ENCODE results near the gene SERPINA3. TPM values are rescaled to one million over a fixed set of nuclear protein-coding genes. Genes with fewer than 3 reads are reported as not detected.

The SERPINA3 gene
- total and polyA plus RNA-seq, 7 donors: 2.3 to 233 (median 94.5) TPM

GRCh38 chr14:94569381-94570001, 42.7 kb upstream of the SERPINA3 start:
- Histone ChIP-seq H3K4me1 (no peaks in the 10 kb centered on the region), H3K36me3 (no peaks in the 10 kb centered on the region), H3K9me3 (no peaks in the 10 kb centered on the region), H3K27me3 (no peaks in the 10 kb centered on the region), H3K4me3 (no peak overlapping the region), H3K27ac (no peak overlapping the region)
- DNase-seq: no peak
- intact Hi-C loops (cut with DNase I): no loop called here
- whole genome bisulfite sequencing, 2 donors: 88 to 89% methylated on average over 20 of the region's 20 CpGs
- TF ChIP-seq EP300 (IDR thresholded peaks at IDR 0.05) (no peak), CTCF (IDR thresholded peaks at IDR 0.05) (no peak), POLR2A (IDR thresholded peaks at IDR 0.05) (no peak), POLR2AphosphoS5 (IDR thresholded peaks at IDR 0.05) (no peak)

GRCh38 chr14:94570002-94570400, 42.2 kb upstream of the SERPINA3 start:
- Histone ChIP-seq H3K9me3 (no peaks in the 10 kb centered on the region), H3K27ac (no peak overlapping the region), H3K4me1 (no peaks in the 10 kb centered on the region), H3K36me3 (no peaks in the 10 kb centered on the region), H3K4me3 (no peak overlapping the region), H3K27me3 (no peaks in the 10 kb centered on the region)
- intact Hi-C loops (cut with DNase I): no loop called here
- 86 to 89% methylated on average over 6 of the region's 6 CpGs for WGBS, 2 donors
- DNase-seq: no peak
- TF ChIP-seq CTCF (IDR thresholded peaks at IDR 0.05): no peak

GRCh38 chr14:94570440-94570839, 41.8 kb upstream of the SERPINA3 start:
- no peak for DNase-seq
- TF ChIP-seq EP300 (IDR thresholded peaks at IDR 0.05): no peak
- TF ChIP-seq CTCF (IDR thresholded peaks at IDR 0.05): no peak
- no peak for TF ChIP-seq POLR2AphosphoS5 (IDR thresholded peaks at IDR 0.05)
- no peak for TF ChIP-seq POLR2A (IDR thresholded peaks at IDR 0.05)

GRCh38 chr14:94571395-94571794, 40.8 kb upstream of the SERPINA3 start:
- WGBS, 2 donors: 64 to 68% methylated on average over 7 of the region's 7 CpGs
- H3K27ac ChIP-seq: peak overlapping the region; percentile 26 to 45 (median 36)
- no peak for DNase-seq

More at GRCh38 chr14:94570440-94570839, 41.8 kb upstream of the SERPINA3 start:
- Histone ChIP-seq H3K27ac (no peak overlapping the region), H3K36me3 (no peaks in the 10 kb centered on the region), H3K4me1 (no peaks in the 10 kb centered on the region), H3K4me3 (no peak overlapping the region), H3K9me3 (no peaks in the 10 kb centered on the region), H3K27me3 (no peaks in the 10 kb centered on the region)
- intact Hi-C loops (cut with DNase I): no loop called here
- WGBS, 2 donors: 83 to 90% methylated on average over 9 of the region's 9 CpGs

GRCh38 chr14:94571950-94572349, 40.2 kb upstream of the SERPINA3 start:
- no peaks in the 10 kb centered on the region for H3K4me1 ChIP-seq
- no peak overlapping the region for H3K4me3 ChIP-seq
- no peak for DNase-seq
- WGBS, 2 donors: 81 to 91% methylated on average over 6 of the region's 6 CpGs
- intact Hi-C loops (cut with DNase I): no loop called here
- no peaks in the 10 kb centered on the region for H3K27me3 ChIP-seq
- no peaks in the 10 kb centered on the region for H3K36me3 ChIP-seq
- H3K27ac ChIP-seq: peak overlapping the region in 3 of 4 donors; percentile 26 to 45 (median 40)
- no peak for TF ChIP-seq POLR2A (IDR thresholded peaks at IDR 0.05)
- TF ChIP-seq CTCF (IDR thresholded peaks at IDR 0.05): no peak
- no peak for TF ChIP-seq EP300 (IDR thresholded peaks at IDR 0.05)
- TF ChIP-seq POLR2AphosphoS5 (IDR thresholded peaks at IDR 0.05): no peak
- no peaks in the 10 kb centered on the region for H3K9me3 ChIP-seq

More at GRCh38 chr14:94571395-94571794, 40.8 kb upstream of the SERPINA3 start:
- no peaks in the 10 kb centered on the region for H3K4me1 ChIP-seq
- TF ChIP-seq EP300 (IDR thresholded peaks at IDR 0.05): no peak
- no peak for TF ChIP-seq POLR2AphosphoS5 (IDR thresholded peaks at IDR 0.05)
- no peak overlapping the region for H3K4me3 ChIP-seq
- no peaks in the 10 kb centered on the region for H3K27me3 ChIP-seq
- intact Hi-C loops (cut with DNase I): no loop called here
- no peaks in the 10 kb centered on the region for H3K9me3 ChIP-seq
- H3K36me3 ChIP-seq: no peaks in the 10 kb centered on the region

Measured in sigmoid colon (tissue), 7 donors.